GM12891 (cell line): ENCODE results near the gene UNG.

Experiments used
- POLR2A ChIP-seq: IDR thresholded peaks from 2 replicates; pipeline ENCODE4 v1.6.1; 2011; ENCODE audit warnings: low read depth, low read length, control low read depth
- POLR2AphosphoS5 ChIP-seq: IDR thresholded peaks from 2 replicates; pipeline ENCODE4 v1.6.1; 2011; ENCODE audit warnings: low read depth, low read length, control low read depth
- POU2F2 ChIP-seq: IDR thresholded peaks from 2 replicates; pipeline ENCODE4 v1.6.1; 2011; ENCODE audit warnings: low read depth, mild to moderate bottlenecking, control low read depth, low read length, moderate library complexity
- SPI1 ChIP-seq: IDR thresholded peaks from 2 replicates; pipeline ENCODE4 v1.6.1; 2011; ENCODE audit warnings: low read depth, low read length, control low read depth
- TAF1 ChIP-seq: IDR thresholded peaks from 2 replicates; pipeline ENCODE4 v1.6.1; 2011; ENCODE audit warnings: low read depth, low read length, control low read depth

- TF ChIP-seq POLR2AphosphoS5 (no peak), SPI1 (no peak), POLR2A (no peak), TAF1 (no peak), POU2F2 (no peak)
These were observed 10.1 kb upstream of the UNG start for GRCh38 chr12:109087250-109087649.
